ENCODE measurements around the gene BHLHA9.

DNA sequence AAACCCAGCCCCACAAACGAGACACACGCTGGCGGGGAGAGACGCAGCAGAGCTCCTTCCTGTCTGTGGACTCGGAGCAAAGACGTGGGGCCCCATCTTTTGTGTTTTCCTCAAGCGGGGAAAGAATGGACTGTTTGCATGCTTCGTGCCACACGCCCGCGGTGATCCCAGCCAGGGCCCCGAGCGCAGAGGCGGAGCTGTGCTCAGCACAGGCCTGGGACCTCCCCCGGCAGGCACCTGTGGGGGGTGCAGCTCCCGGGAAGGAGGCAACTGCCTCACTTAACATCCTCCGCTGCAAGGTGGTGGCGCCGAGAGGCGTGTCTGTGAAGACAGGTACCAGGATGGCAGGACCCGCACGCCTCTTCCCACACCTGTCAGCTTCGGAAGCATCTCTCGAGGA is 28.4 kb downstream of the BHLHA9 start:
- TF ChIP-seq MYC (IDR thresholded peaks at IDR 0.05; ENCODE audit: low read depth, low read length) (no peak), CTCF (IDR thresholded peaks at IDR 0.05; ENCODE audit: extremely low read depth in 1 of 2, insufficient read depth in 1 of 2, low read depth in 1 of 2, low read length in 2 of 2) (no peak), POLR2A (IDR thresholded peaks at IDR 0.05; ENCODE audit: low read depth, low read length) (no peak), FOS (IDR thresholded peaks at IDR 0.05; ENCODE audit: borderline replicate concordance, insufficient read depth, low read length) (no peak), EZH2 (IDR thresholded peaks at IDR 0.05; ENCODE audit: borderline replicate concordance, low read depth, low read length, severe bottlenecking) (no peak), JUN (IDR thresholded peaks at IDR 0.05; ENCODE audit: borderline replicate concordance, insufficient read depth, insufficient read length, low read depth) (no peak)

Measured in endothelial cell of umbilical vein (primary cell).